Fibroblast of the aortic adventitia (primary cell): Measurements from ENCODE around the gene ABI2. TPM values are rescaled to one million over a fixed set of nuclear protein-coding genes. Genes with fewer than 3 reads are reported as not detected.
"Not testable (repeated sequence)": the region's sequence is repeated elsewhere in the genome, so short reads cannot be mapped to it uniquely, and the experiment has no call there.

ENCODE experiments used
- DNase-seq: peaks from one replicate; pipeline ENCODE4 v3.0.0-alpha.2; 2010; ENCODE audit warnings: low read depth
- H3K4me3 ChIP-seq: 2 replicates; pipeline ENCODE4 v1.5.1; 2011; ENCODE audit warnings: low read depth, mild to moderate bottlenecking, control low read depth, low read length, moderate library complexity
- CTCF ChIP-seq: IDR thresholded peaks from 2 replicates; pipeline ENCODE4 v1.5.1; 2011; ENCODE audit warnings: mild to moderate bottlenecking, low read length, control low read depth, inconsistent platforms; ENCODE audit not compliant: insufficient read depth
- total RNA-seq: library from RNA; depleted of rRNA; stranded (reverse); fragments of >200 nt; gene quantifications from 2 replicates; pipeline ENCODE4 v1.2.3, GENCODE V29; 2012; ENCODE audit warnings: low replicate concordance

The ABI2 gene
- total RNA-seq, 1 donor: 36.4 TPM

- DNase-seq: peak; percentile 88
- no peak overlapping the region for H3K4me3 ChIP-seq
- TF ChIP-seq CTCF: no peak
Observed at GRCh38 chr2:203340791-203341487, 12.7 kb downstream of the ABI2 start.

- no peak for TF ChIP-seq CTCF
- peak; percentile 21 for DNase-seq
- H3K4me3 ChIP-seq: no peak overlapping the region
Observed at GRCh38 chr2:203341741-203342310, 13.6 kb downstream of the ABI2 start.

DNA sequence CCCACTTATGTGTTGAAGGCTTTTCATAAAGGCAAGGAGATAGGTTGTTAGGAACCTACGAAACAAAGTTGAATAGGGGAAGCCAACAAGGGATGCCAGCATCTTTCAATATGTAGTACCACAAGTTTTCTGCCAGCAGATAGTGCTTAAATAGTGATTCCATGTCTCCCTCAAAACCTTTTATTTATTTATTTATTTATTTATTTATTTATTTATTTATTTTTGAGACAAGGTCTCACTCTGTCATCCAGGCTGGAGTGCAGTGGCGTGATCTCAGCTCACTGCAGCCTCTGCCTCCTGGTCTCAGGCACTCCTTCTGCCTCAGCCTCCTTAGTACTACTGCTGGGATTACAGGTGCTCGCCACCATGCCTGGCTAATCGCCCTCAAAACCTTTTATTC, 14.2 kb downstream of the ABI2 start:
- H3K4me3 ChIP-seq: not testable (repeated sequence)

DNA sequence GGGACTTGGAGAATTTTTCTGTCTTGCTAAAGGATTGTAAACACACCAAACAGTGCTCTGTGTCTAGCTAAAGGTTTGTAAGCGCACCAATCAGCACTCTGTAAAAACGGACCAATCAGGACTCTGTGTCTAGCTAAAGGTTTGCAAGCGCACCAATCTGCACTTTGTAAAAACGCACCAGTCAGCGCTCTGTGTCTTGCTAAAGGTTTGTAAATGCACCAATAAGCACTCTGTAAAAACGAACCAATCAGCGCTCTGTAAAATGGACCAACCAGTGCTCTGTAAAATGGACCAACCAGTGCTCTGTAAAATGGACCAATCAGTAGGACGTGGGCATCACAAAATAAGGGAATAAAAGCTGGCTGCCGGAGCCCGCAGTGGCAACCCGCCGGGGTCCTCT, 16.5 kb downstream of the ABI2 start:
- DNase-seq: no peak
- no peak for TF ChIP-seq CTCF
- H3K4me3 ChIP-seq: no peak overlapping the region

More for the DNA sequence above, 14.2 kb downstream of the ABI2 start:
- DNase-seq: not testable (repeated sequence)

GRCh38 chr2:203346612-203347011, 18.4 kb downstream of the ABI2 start:
- no peak for TF ChIP-seq CTCF
- no peak overlapping the region for H3K4me3 ChIP-seq

DNA sequence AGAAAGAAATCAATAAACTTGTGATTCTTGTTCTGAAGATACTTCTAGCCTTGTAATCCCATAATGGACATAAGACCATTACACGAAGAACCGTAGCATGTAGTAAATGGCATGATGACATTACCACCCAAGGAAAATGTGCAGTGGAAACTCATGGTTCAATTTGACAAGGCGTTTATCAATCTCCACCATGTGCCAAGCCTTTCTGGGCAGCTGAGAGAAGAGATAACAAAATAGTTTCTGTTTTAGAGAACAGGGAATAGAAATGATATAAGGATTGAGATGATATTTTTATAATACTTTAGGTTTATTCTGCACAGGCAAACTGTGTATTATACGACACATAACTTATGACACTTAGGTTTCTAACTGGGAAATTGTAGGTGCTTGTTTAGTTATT, 19.2 kb downstream of the ABI2 start:
- no peak for TF ChIP-seq CTCF
- H3K4me3 ChIP-seq: no peak overlapping the region
- no peak for DNase-seq

More at GRCh38 chr2:203346612-203347011, 18.4 kb downstream of the ABI2 start:
- DNase-seq: no peak

DNA sequence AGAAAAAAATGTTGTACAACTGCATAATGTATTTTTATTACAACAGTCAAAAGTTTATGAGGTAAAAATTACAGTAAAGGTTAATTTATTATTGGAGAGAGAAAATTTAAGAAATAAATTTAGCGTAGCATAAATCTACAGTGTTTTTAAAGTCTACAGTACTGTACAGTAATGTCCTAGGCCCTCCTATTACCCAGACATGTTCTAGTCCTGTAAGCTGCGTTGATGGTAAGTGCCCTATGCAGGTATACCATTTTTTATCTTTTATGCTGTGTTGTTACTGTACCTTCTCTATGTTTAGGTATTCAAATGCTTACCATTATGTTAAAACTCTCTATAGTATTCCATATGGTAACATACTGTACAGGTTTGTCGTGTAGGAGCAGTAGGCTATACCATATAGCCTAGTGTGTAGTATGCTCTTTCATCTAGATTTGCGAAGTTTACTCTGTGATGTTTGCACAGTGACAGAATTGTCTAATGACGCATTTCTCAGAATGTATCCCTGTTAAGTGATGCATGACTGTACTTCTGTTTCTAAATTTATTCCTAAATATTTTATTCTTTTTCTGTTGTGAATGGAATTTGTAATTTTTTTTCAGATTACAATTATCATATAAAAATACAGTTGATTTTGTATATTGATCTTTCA, 24.5 kb downstream of the ABI2 start:
- TF ChIP-seq CTCF: no peak
- DNase-seq: no peak

More for the DNA sequence above, 24.5 kb downstream of the ABI2 start:
- no peak overlapping the region for H3K4me3 ChIP-seq
